K562 (cell line): ENCODE results near the gene ZNF689.

ENCODE experiments used
- BRF1 ChIP-seq: IDR thresholded peaks from 3 replicates; pipeline ENCODE4 v1.6.1; 2011; ENCODE audit warnings: borderline replicate concordance, mild to moderate bottlenecking; ENCODE audit not compliant: insufficient read length; ENCODE audit errors: extremely low read depth
- CTCF ChIP-seq, 3 experiments: IDR thresholded peaks in 2 of 3; conservative IDR thresholded peaks in 1 of 3; 2 replicates each; pipeline ENCODE4 v1.5.1; 2011 to 2012; ENCODE audit warnings: low read length in 3 of 3, mild to moderate bottlenecking in 3 of 3, control low read depth in 2 of 3, improper control_type of control experiment in 1 of 3, inconsistent platforms in 1 of 3, low read depth in 1 of 3, mixed read lengths in 1 of 3, moderate library complexity in 1 of 3; ENCODE audit not compliant: insufficient read depth in 2 of 3
- NR3C1 ChIP-seq: sonication (generic); formaldehyde crosslinking; IDR thresholded peaks from 2 replicates; pipeline ENCODE4 v1.8.1; 2022; ENCODE audit warnings: missing genetic modification reagents
- SP2 ChIP-seq: IDR thresholded peaks from 2 replicates; pipeline ENCODE4 v1.6.1; 2011; ENCODE audit warnings: mild to moderate bottlenecking, low read depth, low read length, moderate library complexity; ENCODE audit not compliant: poor library complexity, severe bottlenecking; ENCODE audit errors: extremely low read depth
- STAT5A ChIP-seq: IDR thresholded peaks from 2 replicates; pipeline ENCODE4 v1.6.1; 2012; ENCODE audit warnings: low read length, inconsistent platforms, borderline replicate concordance
- TAF1 ChIP-seq: IDR thresholded peaks from 2 replicates; pipeline ENCODE4 v1.6.1; 2011; ENCODE audit warnings: mild to moderate bottlenecking, low read length, moderate library complexity; ENCODE audit not compliant: insufficient read depth, control insufficient read depth, severe bottlenecking; ENCODE audit errors: extremely low read depth
- XRCC5 ChIP-seq: fragments of 200-400 bp; formaldehyde crosslinking; IDR thresholded peaks from 2 replicates; pipeline ENCODE4 v1.6.1; 2017; ENCODE audit warnings: low read depth, mild to moderate bottlenecking, low read length
- ZNF212 ChIP-seq: fragments of 450-650 bp; formaldehyde crosslinking; IDR thresholded peaks from 2 replicates; pipeline ENCODE4 v1.4.0; 2020; ENCODE audit warnings: mild to moderate bottlenecking
- ZNF280B ChIP-seq: fragments of 250-450 bp; sonication (Bioruptor Pico); IDR thresholded peaks from 2 replicates; pipeline ENCODE4 v1.5.1; 2021; ENCODE audit warnings: mild to moderate bottlenecking
- ZNF512 ChIP-seq: IDR thresholded peaks from 2 replicates; pipeline ENCODE4 v1.6.1; 2016; ENCODE audit warnings: missing genetic modification characterization, missing compliant biosample characterization
- ZSCAN32 ChIP-seq: fragments of 450-650 bp; formaldehyde crosslinking; IDR thresholded peaks from 2 replicates; pipeline ENCODE4 v1.4.0; 2020; ENCODE audit warnings: mild to moderate bottlenecking, moderate library complexity

- no peak for TF ChIP-seq NR3C1 (CRISPR knock-in tag)
- TF ChIP-seq ZNF280B (CRISPR knock-in tag), result no peak
- TF ChIP-seq TAF1, result peak; percentile 50
- no peak for TF ChIP-seq ZSCAN32
- TF ChIP-seq CTCF (IDR thresholded peaks at IDR 0.05 in 2 of 3, conservative IDR thresholded peaks at IDR 0.05 in 1 of 3; ENCODE audit: insufficient read depth in 2 of 3, low read depth in 1 of 3, low read length in 3 of 3), result peak in 2 of 3 experiments; percentile 31 to 32; a peak in 3 of 6 replicates
- no peak for TF ChIP-seq ZNF212 (CRISPR knock-in tag)
- TF ChIP-seq STAT5A, result 0 out of 2 replicates have a peak, but pooled peaks have one; percentile 18
- TF ChIP-seq XRCC5, result 0 out of 2 replicates have a peak, but pooled peaks have one; percentile 79
- no peak for TF ChIP-seq SP2
- TF ChIP-seq BRF1, result no peak
- no peak for TF ChIP-seq ZNF512 (tag)
These were observed 40.4 kb upstream of the ZNF689 start, which contains the start of gene PRR14 for GRCh38 chr16:30650369-30651123.
